OCI-LY1 (cell line): ENCODE results near the gene GAD2.

Experiments used
- H2AFZ ChIP-seq: fragments of 200-600 bp; sonication (generic), shearing (Covaris generic); 2 replicates; pipeline ENCODE4 v1.6.0; 2014; ENCODE audit warnings: antibody characterized with exemption, mild to moderate bottlenecking, low read length
- H3F3A ChIP-seq: fragments of 200-600 bp; sonication (generic), shearing (Covaris generic); 2 replicates; pipeline ENCODE4 v1.6.0; 2014; ENCODE audit warnings: mild to moderate bottlenecking, antibody characterized with exemption, low read length, moderate library complexity; ENCODE audit not compliant: insufficient read depth
- H3K27ac ChIP-seq: fragments of 200-600 bp; sonication (generic); 2 replicates; pipeline ENCODE4 v1.5.1; 2014; ENCODE audit warnings: low read length, mixed run types, mild to moderate bottlenecking, low read depth; ENCODE audit not compliant: poor library complexity, severe bottlenecking
- H3K27me3 ChIP-seq: fragments of 200-600 bp; sonication (generic); 2 replicates; pipeline ENCODE4 v1.6.0; 2014; ENCODE audit warnings: antibody characterized with exemption, mild to moderate bottlenecking, low read length, moderate library complexity; ENCODE audit not compliant: insufficient read depth
- H3K36me3 ChIP-seq: fragments of 200-600 bp; sonication (generic); 2 replicates; pipeline ENCODE4 v1.6.1; 2014; ENCODE audit warnings: mild to moderate bottlenecking, antibody characterized with exemption, low read length, moderate library complexity, mixed read lengths; ENCODE audit not compliant: insufficient read depth
- H3K4me1 ChIP-seq: fragments of 200-600 bp; sonication (generic); 2 replicates; pipeline ENCODE4 v1.5.1; 2014; ENCODE audit warnings: mild to moderate bottlenecking, low read length, moderate library complexity; ENCODE audit not compliant: insufficient read depth, severe bottlenecking
- H3K4me2 ChIP-seq: fragments of 200-600 bp; sonication (generic), shearing (Covaris generic); 2 replicates; pipeline ENCODE4 v1.6.1; 2014; ENCODE audit warnings: low read length
- H3K4me3 ChIP-seq: fragments of 200-600 bp; sonication (generic); 2 replicates; pipeline ENCODE4 v1.5.1; 2014; ENCODE audit warnings: low read length, low read depth, mild to moderate bottlenecking, mixed read lengths; ENCODE audit not compliant: poor library complexity, severe bottlenecking
- H3K79me2 ChIP-seq: fragments of 200-600 bp; shearing (Covaris generic); 2 replicates; pipeline ENCODE4 v1.6.1; 2016; ENCODE audit warnings: mixed run types, low read length, mixed read lengths; ENCODE audit not compliant: insufficient read depth
- H3K9ac ChIP-seq: fragments of 200-600 bp; sonication (generic), shearing (Covaris generic); 2 replicates; pipeline ENCODE4 v1.6.1; 2014; ENCODE audit warnings: mild to moderate bottlenecking, low read length, mixed read lengths
- H3K9me2 ChIP-seq: fragments of 200-600 bp; sonication (generic), shearing (Covaris generic); 2 replicates; pipeline ENCODE4 v1.6.1; 2014; ENCODE audit warnings: low read depth, mild to moderate bottlenecking, low read length, mixed read lengths
- H3K9me3 ChIP-seq: fragments of 200-600 bp; shearing (Covaris generic); 2 replicates; pipeline ENCODE4 v1.6.1; 2014; ENCODE audit warnings: low read length, mixed read lengths
- H4K20me1 ChIP-seq: fragments of 200-600 bp; sonication (generic), shearing (Covaris generic); 2 replicates; pipeline ENCODE4 v1.6.0; 2016; ENCODE audit warnings: mild to moderate bottlenecking, low read length; ENCODE audit not compliant: insufficient read depth
- EZH2 ChIP-seq: fragments of 200-600 bp; sonication (generic), shearing (Covaris generic); IDR thresholded peaks from 2 replicates; pipeline ENCODE4 v1.8.0; 2017; ENCODE audit warnings: borderline replicate concordance, mixed run types, mild to moderate bottlenecking, antibody characterized with exemption, low read length, moderate library complexity, mixed read lengths
- TF ChIP-seq, protein P1 (sequence below): fragments of 200-600 bp; sonication (generic), shearing (Covaris generic); IDR thresholded peaks from 2 replicates; pipeline ENCODE4 v1.5.1; 2017; ENCODE audit warnings: mild to moderate bottlenecking, antibody characterized with exemption, low read length, moderate library complexity, mixed read lengths

Gene GAD2

DNA sequence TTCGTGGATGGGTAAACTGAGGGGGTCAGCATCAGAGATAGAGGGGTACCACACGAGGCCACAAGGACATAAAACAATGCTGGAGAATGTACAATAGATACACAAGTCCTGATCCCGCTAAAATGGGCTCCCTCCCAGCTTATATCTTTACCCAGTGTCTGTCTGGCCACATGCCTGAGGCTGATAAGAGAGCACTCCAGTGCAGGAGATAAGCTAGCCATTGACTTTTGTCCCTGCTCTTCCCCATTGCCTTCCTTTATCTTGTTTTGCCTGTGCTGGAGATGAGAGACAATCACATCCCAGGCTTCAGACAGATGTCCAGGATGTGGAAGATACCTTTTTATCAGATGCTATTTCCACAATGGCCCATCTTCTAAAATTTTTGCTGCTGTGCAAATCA, 6.0 kb downstream of the GAD2 start:
- no peak overlapping the region for H2AFZ ChIP-seq
- no peak overlapping the region for H3K4me2 ChIP-seq
- no peak overlapping the region for H3K27ac ChIP-seq
- H3K4me3 ChIP-seq: no peak overlapping the region
- H3K36me3 ChIP-seq: no peaks in the 10 kb centered on the region
- H3K9me3 ChIP-seq: no peaks in the 10 kb centered on the region
- no peaks in the 10 kb centered on the region for H3K79me2 ChIP-seq
- no peaks in the 10 kb centered on the region for H3K27me3 ChIP-seq
- no peaks in the 10 kb centered on the region for H3F3A ChIP-seq
- no peak overlapping the region for H3K9ac ChIP-seq
- no peaks in the 10 kb centered on the region for H3K9me2 ChIP-seq
- no peaks in the 10 kb centered on the region for H3K4me1 ChIP-seq
- no peak for TF ChIP-seq EZH2
- TF ChIP-seq, protein P1, sequence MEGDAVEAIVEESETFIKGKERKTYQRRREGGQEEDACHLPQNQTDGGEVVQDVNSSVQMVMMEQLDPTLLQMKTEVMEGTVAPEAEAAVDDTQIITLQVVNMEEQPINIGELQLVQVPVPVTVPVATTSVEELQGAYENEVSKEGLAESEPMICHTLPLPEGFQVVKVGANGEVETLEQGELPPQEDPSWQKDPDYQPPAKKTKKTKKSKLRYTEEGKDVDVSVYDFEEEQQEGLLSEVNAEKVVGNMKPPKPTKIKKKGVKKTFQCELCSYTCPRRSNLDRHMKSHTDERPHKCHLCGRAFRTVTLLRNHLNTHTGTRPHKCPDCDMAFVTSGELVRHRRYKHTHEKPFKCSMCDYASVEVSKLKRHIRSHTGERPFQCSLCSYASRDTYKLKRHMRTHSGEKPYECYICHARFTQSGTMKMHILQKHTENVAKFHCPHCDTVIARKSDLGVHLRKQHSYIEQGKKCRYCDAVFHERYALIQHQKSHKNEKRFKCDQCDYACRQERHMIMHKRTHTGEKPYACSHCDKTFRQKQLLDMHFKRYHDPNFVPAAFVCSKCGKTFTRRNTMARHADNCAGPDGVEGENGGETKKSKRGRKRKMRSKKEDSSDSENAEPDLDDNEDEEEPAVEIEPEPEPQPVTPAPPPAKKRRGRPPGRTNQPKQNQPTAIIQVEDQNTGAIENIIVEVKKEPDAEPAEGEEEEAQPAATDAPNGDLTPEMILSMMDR: no peak
- no peaks in the 10 kb centered on the region for H4K20me1 ChIP-seq

DNA sequence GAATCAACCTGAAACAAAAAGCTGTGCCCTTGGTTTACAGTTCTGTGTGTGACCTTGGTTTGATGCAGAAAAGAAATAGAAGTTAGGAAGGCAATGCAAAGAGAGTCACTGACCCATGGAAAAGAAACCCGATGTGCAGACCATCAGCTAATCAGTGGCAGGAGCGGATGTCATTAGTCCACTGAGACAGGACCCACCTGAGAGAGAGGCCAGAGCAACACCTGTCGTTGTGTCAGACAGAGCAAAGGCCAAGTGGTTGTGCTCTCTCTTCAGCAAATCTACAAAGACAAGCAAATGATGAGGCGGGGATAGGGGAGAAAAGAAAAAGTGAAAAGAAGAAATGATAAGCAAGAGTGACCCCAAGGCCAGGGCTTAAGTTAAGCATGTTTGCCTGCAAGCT, 8.7 kb downstream of the GAD2 start:
- H4K20me1 ChIP-seq: no peaks in the 10 kb centered on the region
- no peaks in the 10 kb centered on the region for H3K36me3 ChIP-seq
- no peaks in the 10 kb centered on the region for H3K9me3 ChIP-seq
- no peak overlapping the region for H2AFZ ChIP-seq
- no peaks in the 10 kb centered on the region for H3K79me2 ChIP-seq
- H3K4me1 ChIP-seq: no peaks in the 10 kb centered on the region
- H3K4me3 ChIP-seq: no peak overlapping the region
- no peak overlapping the region for H3K4me2 ChIP-seq
- no peaks in the 10 kb centered on the region for H3K27me3 ChIP-seq
- TF ChIP-seq EZH2: no peak
- TF ChIP-seq, protein P1: no peak
- H3F3A ChIP-seq: no peaks in the 10 kb centered on the region
- no peaks in the 10 kb centered on the region for H3K9me2 ChIP-seq
- no peak overlapping the region for H3K9ac ChIP-seq
- H3K27ac ChIP-seq: no peak overlapping the region

DNA sequence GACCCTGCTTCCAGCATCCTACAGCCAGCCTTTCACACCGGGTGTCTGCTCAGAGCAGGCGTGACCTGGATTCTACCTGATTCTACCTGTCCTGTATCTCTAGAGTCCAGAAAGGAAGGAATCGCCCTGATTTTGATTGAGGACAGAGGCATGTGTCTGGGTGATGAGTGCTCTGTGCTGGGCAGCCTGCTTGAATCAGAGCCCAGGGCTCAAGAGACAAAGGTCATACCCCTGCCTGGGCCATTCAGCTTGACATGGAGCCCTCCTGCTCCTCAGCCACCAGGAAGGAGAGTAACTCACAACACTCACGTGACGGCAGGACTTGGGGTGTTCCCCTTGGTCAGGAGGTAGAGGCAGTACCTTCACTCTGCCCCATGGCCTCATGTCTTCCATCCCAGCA, 11.2 kb downstream of the GAD2 start:
- Histone ChIP-seq H3K27ac (no peak overlapping the region), H3K9ac (no peak overlapping the region), H3K27me3 (no peaks in the 10 kb centered on the region), H3K9me3 (no peaks in the 10 kb centered on the region), H3K4me2 (no peak overlapping the region), H3K36me3 (no peaks in the 10 kb centered on the region), H2AFZ (no peak overlapping the region), H3K4me1 (no peaks in the 10 kb centered on the region), H4K20me1 (no peaks in the 10 kb centered on the region), H3F3A (no peaks in the 10 kb centered on the region), H3K9me2 (no peaks in the 10 kb centered on the region), H3K4me3 (no peak overlapping the region), H3K79me2 (no peaks in the 10 kb centered on the region)
- TF ChIP-seq, protein P1: no peak
- no peak for TF ChIP-seq EZH2
